HG03442 (cell line): ENCODE data around the gene SLC35F2.
"Not testable (repeated sequence)": the region's sequence is repeated elsewhere in the genome, so short reads cannot be mapped to it uniquely, and the experiment has no call there.

Experiments used
- ATAC-seq: cut with Tn5 transposase; IDR thresholded peaks from one replicate; pipeline ENCODE4 v1.9.1; 2021; ENCODE audit warnings: mild to moderate bottlenecking, moderate library complexity; ENCODE audit not compliant: unreplicated experiment

Gene SLC35F2, protein sequence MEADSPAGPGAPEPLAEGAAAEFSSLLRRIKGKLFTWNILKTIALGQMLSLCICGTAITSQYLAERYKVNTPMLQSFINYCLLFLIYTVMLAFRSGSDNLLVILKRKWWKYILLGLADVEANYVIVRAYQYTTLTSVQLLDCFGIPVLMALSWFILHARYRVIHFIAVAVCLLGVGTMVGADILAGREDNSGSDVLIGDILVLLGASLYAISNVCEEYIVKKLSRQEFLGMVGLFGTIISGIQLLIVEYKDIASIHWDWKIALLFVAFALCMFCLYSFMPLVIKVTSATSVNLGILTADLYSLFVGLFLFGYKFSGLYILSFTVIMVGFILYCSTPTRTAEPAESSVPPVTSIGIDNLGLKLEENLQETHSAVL

GRCh38 chr11:107858217-107859070 is at the start of gene SLC35F2:
SLC35F2 (minus strand) TSS chr11:107858787; CDS start chr11:107858767, 20 bp downstream.
- ATAC-seq: peak; percentile 87

- no peak for ATAC-seq
Observed at GRCh38 chr11:107908211-107908610, 49.6 kb upstream of the SLC35F2 start.

DNA sequence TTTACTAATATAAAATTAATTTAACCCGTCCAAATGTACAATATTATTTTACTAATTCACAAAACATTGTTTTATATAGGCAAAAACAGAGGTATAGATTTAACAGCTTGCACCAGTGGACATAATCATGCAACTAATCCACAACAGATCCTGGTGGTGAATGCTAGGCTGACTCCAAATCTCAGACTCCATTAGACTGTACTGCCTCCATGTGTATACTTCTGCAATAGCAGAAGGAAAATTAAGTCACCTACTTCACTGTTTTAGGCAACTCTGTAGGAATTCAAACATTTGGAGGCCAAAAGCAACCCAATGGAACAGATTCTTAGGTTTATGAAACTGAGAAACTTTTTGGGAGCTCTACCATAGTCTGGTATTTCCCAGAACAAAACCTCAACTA is 39.7 kb upstream of the SLC35F2 start:
- ATAC-seq: peak; percentile 73

DNA sequence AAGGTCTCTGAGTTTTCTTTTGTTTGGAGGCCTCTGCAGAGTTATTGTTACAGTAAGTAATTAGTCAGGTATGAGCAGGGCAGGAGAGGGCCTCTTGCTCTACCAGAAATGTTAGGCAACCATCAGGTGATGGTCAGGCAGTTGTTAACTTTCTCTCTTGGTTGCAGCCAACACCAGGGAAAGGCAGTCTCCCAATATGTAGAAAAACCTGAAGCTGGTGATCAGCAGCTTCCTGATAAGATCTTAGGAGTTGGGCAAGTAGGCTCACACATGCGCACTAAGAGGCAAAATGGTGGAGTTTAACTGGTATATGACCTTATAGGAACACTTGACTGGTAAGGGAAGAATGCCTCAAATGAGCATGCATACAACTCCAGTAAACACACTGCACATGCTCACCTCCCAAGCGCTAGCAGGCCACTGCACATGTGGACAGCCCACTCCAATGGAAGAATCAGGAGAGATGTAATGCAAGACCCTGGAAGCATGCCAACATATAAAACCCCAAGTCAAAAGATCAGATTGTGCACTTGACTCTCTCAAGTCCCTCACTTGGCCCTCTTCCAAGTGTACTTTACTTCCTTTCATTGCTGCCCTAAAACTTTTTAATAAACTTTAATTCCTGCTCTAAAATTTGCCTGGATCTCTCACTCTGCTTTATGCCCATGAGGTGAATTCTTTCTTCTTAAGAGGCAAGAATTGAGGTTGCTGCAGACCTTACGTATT is 23.7 kb upstream of the SLC35F2 start:
- no peak for ATAC-seq

DNA sequence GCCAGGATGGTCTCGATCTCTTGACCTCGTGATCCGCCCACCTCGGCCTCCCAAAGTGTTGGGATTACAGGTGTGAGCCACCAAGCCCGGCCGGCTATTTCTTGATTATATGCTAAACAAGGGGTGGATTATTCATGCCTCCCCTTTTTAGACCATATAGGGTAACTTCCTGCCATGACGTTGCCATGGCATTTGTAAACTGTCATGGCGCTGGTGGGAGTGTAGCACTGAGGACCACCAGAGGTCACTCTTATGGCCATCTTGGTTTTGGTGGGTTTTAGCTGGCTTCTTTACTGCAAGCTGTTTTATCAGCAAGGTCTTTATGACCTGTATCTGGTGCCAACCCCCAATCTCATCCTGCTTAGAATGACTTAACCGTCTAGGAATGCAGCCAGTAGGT is 22.9 kb upstream of the SLC35F2 start:
- not testable (repeated sequence) for ATAC-seq

GRCh38 chr11:107876141-107876540 is 17.6 kb upstream of the SLC35F2 start:
- ATAC-seq: no peak

DNA sequence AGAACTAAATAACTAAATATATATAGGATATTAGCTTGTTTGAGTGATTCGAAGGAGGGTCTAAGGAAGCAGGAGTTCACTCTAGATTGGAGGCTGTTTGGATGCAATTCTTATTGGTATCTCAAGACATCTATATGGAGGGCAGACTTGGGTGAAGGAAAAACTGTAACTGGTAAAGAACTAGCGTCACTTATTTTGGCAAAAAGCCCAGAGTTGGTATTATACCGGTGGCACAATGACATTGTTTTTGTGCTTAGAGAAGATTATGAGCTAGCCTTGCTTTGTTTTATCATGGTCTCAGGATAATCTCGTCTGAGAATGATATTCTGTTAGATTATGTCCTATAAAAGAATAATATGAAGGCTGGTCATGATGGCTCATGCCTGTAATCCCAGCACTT is 6.0 kb upstream of the SLC35F2 start:
- ATAC-seq: no peak

- ATAC-seq: no peak
Observed at GRCh38 chr11:107860688-107861087, 2.1 kb upstream of the SLC35F2 start.

- not testable (repeated sequence) for ATAC-seq
Observed at GRCh38 chr11:107860240-107860620, 1.6 kb upstream of the SLC35F2 start.

DNA sequence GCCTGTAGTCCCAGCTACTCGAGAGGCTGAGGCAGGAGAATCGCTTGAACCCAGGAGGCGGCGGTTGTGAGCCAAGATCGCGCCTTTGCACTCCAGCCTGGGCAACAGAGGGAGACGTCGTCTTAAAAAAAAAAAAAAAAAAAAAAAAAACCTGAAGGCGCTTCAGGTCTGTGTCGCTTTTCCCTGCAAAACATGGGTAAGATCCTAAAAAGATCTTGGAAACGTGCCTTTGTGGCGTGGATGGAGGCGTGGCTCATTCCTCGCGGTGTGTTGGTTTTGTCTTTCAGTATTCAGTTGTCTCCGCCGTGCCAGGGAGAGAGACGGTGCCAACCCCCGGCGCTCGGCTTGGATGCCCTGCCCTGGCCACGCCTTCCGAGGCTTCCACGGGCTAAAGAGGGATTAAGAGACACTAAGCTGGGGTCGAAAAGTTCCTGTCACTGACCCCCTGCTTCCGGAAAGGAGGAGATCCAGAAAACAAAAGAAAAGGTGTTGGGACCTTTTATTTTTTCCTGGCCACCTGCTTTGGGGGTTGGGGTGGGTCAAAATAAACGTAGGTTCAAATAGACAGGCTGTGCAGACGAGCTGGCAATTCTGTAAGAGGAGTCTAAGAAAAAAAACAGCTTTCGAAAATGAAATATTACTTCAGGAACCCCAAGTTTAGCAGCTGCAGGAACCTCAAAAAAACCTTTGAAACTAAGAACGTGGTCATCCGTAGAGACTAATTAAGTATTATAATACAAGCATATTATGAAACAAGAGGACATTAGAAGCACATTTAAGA is 1.1 kb upstream of the SLC35F2 start:
- ATAC-seq: no peak

GRCh38 chr11:107857550-107858216 is 904 bp downstream of the SLC35F2 start:
- ATAC-seq: peak; percentile 7

GRCh38 chr11:107856981-107857517 is 1.5 kb downstream of the SLC35F2 start:
- no peak for ATAC-seq

DNA sequence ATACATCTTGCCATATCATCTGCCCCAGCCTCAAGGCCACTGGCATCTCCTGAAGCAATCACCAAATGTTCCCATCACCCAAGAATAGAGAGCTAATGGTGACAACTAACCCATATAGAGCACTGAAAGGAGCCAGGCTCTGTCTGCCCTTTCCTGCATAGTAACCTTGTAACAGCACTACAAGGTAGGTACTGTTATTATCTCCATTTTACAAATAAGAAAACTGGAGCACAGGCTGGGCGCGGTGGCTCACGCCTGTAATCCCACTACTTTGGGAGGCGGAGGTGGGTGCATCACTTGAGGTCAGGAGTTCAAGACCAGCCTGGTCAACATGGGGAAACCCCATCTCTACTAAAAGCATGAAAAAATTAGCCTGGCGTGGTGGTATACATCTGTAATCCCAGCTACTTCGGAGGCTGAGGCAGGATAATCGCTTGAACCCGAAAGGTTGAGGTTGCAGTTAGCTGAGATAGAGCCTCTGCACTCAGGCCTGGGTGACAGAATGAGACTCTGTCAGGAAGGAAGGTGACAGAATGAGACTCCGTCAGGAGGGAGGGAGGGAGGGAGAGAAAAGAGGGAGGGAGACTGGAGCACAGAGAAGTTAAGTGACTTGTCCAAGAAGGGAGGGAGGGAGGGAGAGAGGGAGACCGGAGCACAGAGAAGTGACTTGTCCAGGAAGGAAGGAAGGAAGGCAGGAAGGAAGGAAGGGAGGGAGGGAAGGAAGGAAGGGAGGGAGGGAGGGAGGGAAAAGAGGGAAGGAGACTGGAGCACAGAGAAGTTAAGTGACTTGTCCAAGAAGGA is 2.2 kb downstream of the SLC35F2 start:
- ATAC-seq: no peak

DNA sequence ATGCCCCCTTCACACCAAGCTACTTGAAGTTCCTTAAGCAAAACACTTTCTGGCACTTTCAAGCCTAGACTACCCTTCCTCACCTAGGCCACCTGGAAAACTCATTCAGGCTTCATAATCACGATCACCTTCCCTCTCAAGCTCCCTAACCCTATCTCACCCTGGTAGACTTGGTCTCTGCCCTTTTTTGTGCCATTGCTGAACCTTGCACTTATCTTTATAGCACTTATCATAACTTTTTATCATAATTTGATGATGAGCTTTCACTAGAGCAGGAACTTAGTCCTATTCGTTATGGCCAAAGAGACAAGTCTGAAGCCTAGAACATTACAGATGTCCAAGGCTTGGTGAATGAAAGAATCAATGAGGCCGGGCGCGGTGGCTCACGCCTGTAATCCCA is 5.5 kb downstream of the SLC35F2 start:
- ATAC-seq: no peak

DNA sequence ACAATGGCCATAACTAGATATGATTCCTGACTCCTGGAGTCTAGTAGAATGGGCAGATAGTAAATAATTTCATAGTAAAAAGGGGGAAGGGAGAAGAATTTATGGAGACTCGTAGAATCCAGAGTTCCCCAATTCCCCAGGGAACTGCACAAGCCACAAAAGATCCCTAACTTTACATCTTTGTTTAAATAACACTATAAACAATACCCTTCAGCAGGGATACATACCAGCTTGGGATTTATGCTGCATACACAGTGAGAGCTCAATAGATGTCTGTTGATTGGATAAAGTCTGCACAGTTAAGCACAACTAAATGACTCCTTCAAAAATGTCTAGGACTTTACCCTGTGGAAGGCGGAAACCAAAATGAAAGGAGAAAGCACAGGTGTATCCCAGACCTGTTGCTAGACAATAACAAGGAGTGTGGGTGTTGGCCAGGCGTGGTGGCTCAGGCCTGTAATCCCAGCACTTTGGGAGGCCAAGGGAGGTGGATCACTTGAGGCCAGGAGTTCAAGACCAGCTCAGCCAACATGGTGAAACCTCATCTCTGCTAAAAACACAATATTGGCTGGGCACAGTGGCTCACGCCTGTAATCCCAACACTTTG is 6.8 kb downstream of the SLC35F2 start:
- no peak for ATAC-seq

DNA sequence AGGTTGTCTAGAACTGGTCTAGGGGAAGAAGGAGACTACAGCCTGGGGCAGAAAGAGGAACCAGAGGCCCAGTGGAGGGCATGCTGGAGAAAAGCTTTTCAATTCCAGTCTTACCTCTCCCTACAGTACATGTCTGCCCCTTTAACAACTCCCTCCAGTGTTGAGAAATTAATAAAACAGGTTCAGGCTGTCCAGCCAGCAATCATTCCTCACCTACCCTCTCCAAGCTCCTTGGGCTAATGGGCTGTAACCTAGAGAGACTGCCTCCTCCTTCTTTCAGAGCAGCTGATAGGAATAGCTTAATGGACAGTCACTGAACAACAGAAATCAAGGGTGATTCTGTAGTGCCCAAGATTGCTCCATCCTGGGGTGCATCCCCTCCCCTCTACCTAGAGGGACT is 8.8 kb downstream of the SLC35F2 start:
- no peak for ATAC-seq

DNA sequence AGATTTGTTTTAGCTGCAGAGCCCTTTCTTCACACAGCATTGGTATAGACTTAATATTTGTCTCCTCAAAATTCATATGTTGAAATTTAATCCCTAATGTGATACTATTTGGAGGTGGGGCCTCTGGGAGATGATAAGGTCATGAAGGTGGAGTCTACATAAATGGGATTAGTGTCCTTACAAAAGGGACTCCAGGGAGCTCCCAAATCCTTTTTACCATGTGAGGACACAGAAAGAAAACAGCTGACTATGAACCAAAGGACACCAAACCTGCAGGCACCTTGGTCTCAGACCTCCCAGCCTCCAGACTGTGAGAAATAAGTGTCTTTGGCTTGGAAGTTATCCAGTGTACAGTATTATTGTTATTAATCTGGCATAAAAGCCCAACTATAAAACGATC is 10.2 kb downstream of the SLC35F2 start:
- ATAC-seq: no peak

DNA sequence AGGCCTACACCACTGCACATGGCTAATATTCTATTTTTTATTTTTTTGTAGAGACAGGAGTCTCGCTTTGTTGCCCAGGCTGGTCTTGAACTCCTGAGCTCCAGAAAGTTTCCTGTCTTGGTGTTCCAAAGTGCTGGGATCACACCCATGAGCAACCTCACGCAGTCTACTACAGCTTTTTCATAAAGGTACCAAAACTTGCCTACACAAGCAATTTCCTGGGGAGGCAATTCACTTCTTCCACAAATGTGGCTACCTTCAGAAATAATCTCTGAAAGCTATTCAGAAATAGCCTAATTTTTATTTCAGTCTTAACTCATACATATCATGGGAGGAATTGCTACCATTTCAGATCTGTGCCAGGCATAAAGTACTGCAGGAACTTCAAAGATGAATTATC is 11.4 kb downstream of the SLC35F2 start:
- no peak for ATAC-seq

- ATAC-seq: no peak
Observed at GRCh38 chr11:107844041-107844440, 14.5 kb downstream of the SLC35F2 start.
